ENCODE data around the gene ARID1B. TPM values are rescaled to one million over a fixed set of nuclear protein-coding genes. Genes with fewer than 3 reads are reported as not detected.

The ARID1B gene
- total and polyA plus RNA-seq, 9 of the 15 experiments (the other 6 are each of a cell fraction or from before 2014, with no cell fraction given): 12.5 to 50.5 (median 25.8) TPM

- TF ChIP-seq YY1 (IDR thresholded peaks at IDR 0.05; ENCODE audit: borderline replicate concordance in 1 of 3, control insufficient read depth in 1 of 3, extremely low read depth in 1 of 3, insufficient read depth in 3 of 3, insufficient read length in 1 of 3, insufficient replicate concordance in 2 of 3, low read depth in 1 of 3, low read length in 2 of 3): peak in 1 of 3 experiments; percentile 40
- TF ChIP-seq XRCC3 (IDR thresholded peaks at IDR 0.05): no peak
- no peak for TF ChIP-seq ZNF778 (CRISPR knock-in tag; IDR thresholded peaks at IDR 0.05)
- TF ChIP-seq, protein P1, sequence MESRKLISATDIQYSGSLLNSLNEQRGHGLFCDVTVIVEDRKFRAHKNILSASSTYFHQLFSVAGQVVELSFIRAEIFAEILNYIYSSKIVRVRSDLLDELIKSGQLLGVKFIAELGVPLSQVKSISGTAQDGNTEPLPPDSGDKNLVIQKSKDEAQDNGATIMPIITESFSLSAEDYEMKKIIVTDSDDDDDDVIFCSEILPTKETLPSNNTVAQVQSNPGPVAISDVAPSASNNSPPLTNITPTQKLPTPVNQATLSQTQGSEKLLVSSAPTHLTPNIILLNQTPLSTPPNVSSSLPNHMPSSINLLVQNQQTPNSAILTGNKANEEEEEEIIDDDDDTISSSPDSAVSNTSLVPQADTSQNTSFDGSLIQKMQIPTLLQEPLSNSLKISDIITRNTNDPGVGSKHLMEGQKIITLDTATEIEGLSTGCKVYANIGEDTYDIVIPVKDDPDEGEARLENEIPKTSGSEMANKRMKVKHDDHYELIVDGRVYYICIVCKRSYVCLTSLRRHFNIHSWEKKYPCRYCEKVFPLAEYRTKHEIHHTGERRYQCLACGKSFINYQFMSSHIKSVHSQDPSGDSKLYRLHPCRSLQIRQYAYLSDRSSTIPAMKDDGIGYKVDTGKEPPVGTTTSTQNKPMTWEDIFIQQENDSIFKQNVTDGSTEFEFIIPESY (CRISPR knock-in tag; IDR thresholded peaks at IDR 0.05): peak; percentile 61
- 0 out of 2 replicates have a peak, but pooled peaks have one; percentile 31 for TF ChIP-seq RBM14 (IDR thresholded peaks at IDR 0.05; ENCODE audit: borderline replicate concordance, insufficient read depth, low read depth, low read length)
- peak; percentile 26; the same call in 1 of the 2 replicates for TF ChIP-seq CEBPG (CRISPR knock-in tag; IDR thresholded peaks at IDR 0.05)
- no peak for TF ChIP-seq CEBPG (tag; conservative IDR thresholded peaks at IDR 0.05 in 1 of 2, IDR thresholded peaks at IDR 0.05 in 1 of 2)
- TF ChIP-seq GABPB1 (CRISPR knock-in tag; IDR thresholded peaks at IDR 0.05): 0 out of 2 replicates have a peak, but pooled peaks have one; percentile 31
- peak; percentile 42; the same call in 1 of the 2 replicates for TF ChIP-seq L3MBTL2 (IDR thresholded peaks at IDR 0.05)
- TF ChIP-seq, protein P2, sequence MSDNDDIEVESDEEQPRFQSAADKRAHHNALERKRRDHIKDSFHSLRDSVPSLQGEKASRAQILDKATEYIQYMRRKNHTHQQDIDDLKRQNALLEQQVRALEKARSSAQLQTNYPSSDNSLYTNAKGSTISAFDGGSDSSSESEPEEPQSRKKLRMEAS (CRISPR knock-in tag; IDR thresholded peaks at IDR 0.05): peak; percentile 64; the same call in 1 of the 2 replicates
- no peak for FAIRE-seq
These were observed 469.0 kb downstream of the ARID1B start for GRCh38 chr6:157246048-157246630.

More at GRCh38 chr6:157246048-157246630, 469.0 kb downstream of the ARID1B start:
- H4K20me1 ChIP-seq (replicated peaks; ENCODE audit: control insufficient read depth, insufficient read depth, low read length): no peaks in the 10 kb centered on the region
- no peaks in the 10 kb centered on the region for H3K9me1 ChIP-seq (ENCODE audit: control insufficient read depth, insufficient read depth, low read length)
- H3K27me3 ChIP-seq (ENCODE audit: control insufficient read depth in 2 of 2, insufficient read depth in 2 of 2, low read length in 2 of 2): peaks cover 6 to 8% of the 10 kb centered on the region in 2 experiments; a peak in 2 of 5 replicates
- in situ Hi-C loops (cut with MboI): no loop called here
- ATAC-seq (no peak), DNase-seq (ENCODE audit: extremely low read depth in 1 of 4, low spot score in 3 of 4) (no peak)
- ChIA-PET CTCF (ENCODE audit: low intra/inter-chr PET ratio) (no interaction called here), POLR2A (interaction anchor here (0.7 to 1.9 kb wide), 2 partner anchors 14 to 17 kb away, joined by 3 to 6 read pairs; no protein-coding TSS in a partner anchor)
- no peaks in the 10 kb centered on the region for H3K36me3 ChIP-seq (ENCODE audit: control insufficient read depth, insufficient read depth, low read length)
- no TSS peak for BruUV-seq (replicated peaks)
- peaks cover 8 to 25% of the 10 kb centered on the region in 2 experiments; a peak in 3 of 5 replicates for H3K4me1 ChIP-seq (replicated peaks in 1 of 2; ENCODE audit: control insufficient read depth in 2 of 2, insufficient read depth in 2 of 2, low read length in 2 of 2)
- peak overlapping the region in 1 of 2 experiments; percentile 37; a peak in 2 of 4 replicates for H3K9ac ChIP-seq (ENCODE audit: insufficient read depth in 1 of 2, low read depth in 2 of 2, low read length in 2 of 2)
- peak overlapping the region; percentile 61 for H2AFZ ChIP-seq (ENCODE audit: low read depth, low read length)
- no peaks in the 10 kb centered on the region for H3K9me3 ChIP-seq (replicated peaks; ENCODE audit: control insufficient read depth, insufficient read depth, low read depth, low read length)
- H3K4me2 ChIP-seq (ENCODE audit: insufficient read depth, low read length): no peak overlapping the region
- WGBS (ENCODE audit: insufficient coverage, low coverage, missing lambda C conversion rate): 78% methylated on average over 21 of the region's 21 CpGs
- intact Hi-C loops (cut with micrococcal nuclease): no loop called here
- H3K27ac ChIP-seq (ENCODE audit: extremely low read depth, low read depth, low read length): no peak overlapping the region
- no peak overlapping the region for H3K4me3 ChIP-seq
- no peaks in the 10 kb centered on the region for H3K79me2 ChIP-seq (ENCODE audit: control insufficient read depth, insufficient read depth, low read length)
